ENCODE measurements around the gene TMEM170A.
"Not testable (repeated sequence)": the region's sequence is repeated elsewhere in the genome, so short reads cannot be mapped to it uniquely, and the experiment has no call there.

TMEM170A gene

GRCh38 chr16:75460446-75460845, 4.0 kb downstream of the TMEM170A start:
- Histone ChIP-seq H3K27me3 (ENCODE audit: low read depth, low read length) (no peaks in the 10 kb centered on the region), H3K36me3 (ENCODE audit: control insufficient read depth in 1 of 2, insufficient read depth in 2 of 2, low read length in 2 of 2) (peaks cover 0 to 3% of the 10 kb centered on the region in 2 donors), H3K9me3 (ENCODE audit: control insufficient read depth in 1 of 2, low read length in 2 of 2) (no peaks in the 10 kb centered on the region), H3K4me1 (ENCODE audit: control insufficient read depth in 1 of 2, insufficient read depth in 2 of 2, low read length in 2 of 2) (peaks cover 15 to 19% of the 10 kb centered on the region in 2 donors), H3K4me3 (ENCODE audit: low read depth in 1 of 2, low read length in 2 of 2) (no peak overlapping the region), H3K27ac (ENCODE audit: low read length) (no peak overlapping the region)

GRCh38 chr16:75459691-75460090, 4.8 kb downstream of the TMEM170A start:
- H3K4me1 ChIP-seq (ENCODE audit: control insufficient read depth in 1 of 2, insufficient read depth in 2 of 2, low read length in 2 of 2), result peaks cover 15 to 19% of the 10 kb centered on the region in 2 donors
- H3K9me3 ChIP-seq (ENCODE audit: control insufficient read depth in 1 of 2, low read length in 2 of 2), result no peaks in the 10 kb centered on the region
- H3K27ac ChIP-seq (ENCODE audit: low read length), result no peak overlapping the region
- no peak overlapping the region for H3K4me3 ChIP-seq (ENCODE audit: low read depth in 1 of 2, low read length in 2 of 2)
- H3K27me3 ChIP-seq (ENCODE audit: low read depth, low read length), result no peaks in the 10 kb centered on the region
- peaks cover 0 to 3% of the 10 kb centered on the region in 2 donors for H3K36me3 ChIP-seq (ENCODE audit: control insufficient read depth in 1 of 2, insufficient read depth in 2 of 2, low read length in 2 of 2)

- Histone ChIP-seq H3K36me3 (ENCODE audit: control insufficient read depth in 1 of 2, insufficient read depth in 2 of 2, low read length in 2 of 2) (no peaks in the 10 kb centered on the region), H3K9me3 (ENCODE audit: control insufficient read depth in 1 of 2, low read length in 2 of 2) (no peaks in the 10 kb centered on the region), H3K27me3 (ENCODE audit: low read depth, low read length) (no peaks in the 10 kb centered on the region), H3K4me1 (ENCODE audit: control insufficient read depth in 1 of 2, insufficient read depth in 2 of 2, low read length in 2 of 2) (peaks cover 16 to 17% of the 10 kb centered on the region in 2 donors), H3K27ac (ENCODE audit: low read length) (no peak overlapping the region), H3K4me3 (ENCODE audit: low read depth in 1 of 2, low read length in 2 of 2) (no peak overlapping the region)
Measured at GRCh38 chr16:75458439-75458838, 6.0 kb downstream of the TMEM170A start.

GRCh38 chr16:75458029-75458428, 6.5 kb downstream of the TMEM170A start:
- Histone ChIP-seq H3K9me3 (ENCODE audit: control insufficient read depth in 1 of 2, low read length in 2 of 2) (no peaks in the 10 kb centered on the region), H3K27me3 (ENCODE audit: low read depth, low read length) (no peaks in the 10 kb centered on the region), H3K4me1 (ENCODE audit: control insufficient read depth in 1 of 2, insufficient read depth in 2 of 2, low read length in 2 of 2) (peaks cover 13 to 18% of the 10 kb centered on the region in 2 donors), H3K27ac (ENCODE audit: low read length) (no peak overlapping the region), H3K36me3 (ENCODE audit: control insufficient read depth in 1 of 2, insufficient read depth in 2 of 2, low read length in 2 of 2) (no peaks in the 10 kb centered on the region), H3K4me3 (ENCODE audit: low read depth in 1 of 2, low read length in 2 of 2) (no peak overlapping the region)

- H3K27me3 ChIP-seq (ENCODE audit: low read depth, low read length), result no peaks in the 10 kb centered on the region
- no peaks in the 10 kb centered on the region for H3K9me3 ChIP-seq (ENCODE audit: control insufficient read depth in 1 of 2, low read length in 2 of 2)
- no peak overlapping the region for H3K4me3 ChIP-seq (ENCODE audit: low read depth in 1 of 2, low read length in 2 of 2)
- no peak overlapping the region for H3K27ac ChIP-seq (ENCODE audit: low read length)
- H3K4me1 ChIP-seq (ENCODE audit: control insufficient read depth in 1 of 2, insufficient read depth in 2 of 2, low read length in 2 of 2), result peaks cover 8 to 14% of the 10 kb centered on the region in 2 donors
- H3K36me3 ChIP-seq (ENCODE audit: control insufficient read depth in 1 of 2, insufficient read depth in 2 of 2, low read length in 2 of 2), result no peaks in the 10 kb centered on the region
Measured at GRCh38 chr16:75457485-75458021, 6.9 kb downstream of the TMEM170A start.

- H3K27ac ChIP-seq (ENCODE audit: low read length), result no peak overlapping the region
- no peaks in the 10 kb centered on the region for H3K27me3 ChIP-seq (ENCODE audit: low read depth, low read length)
- H3K9me3 ChIP-seq (ENCODE audit: control insufficient read depth in 1 of 2, low read length in 2 of 2), result no peaks in the 10 kb centered on the region
- H3K36me3 ChIP-seq (ENCODE audit: control insufficient read depth in 1 of 2, insufficient read depth in 2 of 2, low read length in 2 of 2), result no peaks in the 10 kb centered on the region
- no peak overlapping the region for H3K4me3 ChIP-seq (ENCODE audit: low read depth in 1 of 2, low read length in 2 of 2)
- H3K4me1 ChIP-seq (ENCODE audit: control insufficient read depth in 1 of 2, insufficient read depth in 2 of 2, low read length in 2 of 2), result peaks cover 8 to 12% of the 10 kb centered on the region in 2 donors
Measured at GRCh38 chr16:75456971-75457370, 7.5 kb downstream of the TMEM170A start.

GRCh38 chr16:75456486-75456885, 8.0 kb downstream of the TMEM170A start:
- H3K27me3 ChIP-seq (ENCODE audit: low read depth, low read length); H3K36me3 ChIP-seq (ENCODE audit: control insufficient read depth in 1 of 2, insufficient read depth in 2 of 2, low read length in 2 of 2); H3K27ac ChIP-seq (ENCODE audit: low read length); H3K4me3 ChIP-seq (ENCODE audit: low read depth in 1 of 2, low read length in 2 of 2); H3K9me3 ChIP-seq (ENCODE audit: control insufficient read depth in 1 of 2, low read length in 2 of 2): not testable (repeated sequence)
- H3K4me1 ChIP-seq (ENCODE audit: control insufficient read depth in 1 of 2, insufficient read depth in 2 of 2, low read length in 2 of 2), result peaks cover 8 to 10% of the 10 kb centered on the region in 2 donors

GRCh38 chr16:75455677-75456076, 8.8 kb downstream of the TMEM170A start:
- no peak overlapping the region for H3K27ac ChIP-seq (ENCODE audit: low read length)
- H3K4me1 ChIP-seq (ENCODE audit: control insufficient read depth in 1 of 2, insufficient read depth in 2 of 2, low read length in 2 of 2), result peaks cover 5 to 8% of the 10 kb centered on the region in 2 donors

GRCh38 chr16:75452464-75453190, 11.9 kb downstream of the TMEM170A start:
- Histone ChIP-seq H3K4me3 (ENCODE audit: low read depth in 1 of 2, low read length in 2 of 2) (no peak overlapping the region), H3K27ac (ENCODE audit: low read length) (no peak overlapping the region), H3K9me3 (ENCODE audit: control insufficient read depth in 1 of 2, low read length in 2 of 2) (no peaks in the 10 kb centered on the region), H3K4me1 (ENCODE audit: control insufficient read depth in 1 of 2, insufficient read depth in 2 of 2, low read length in 2 of 2) (peaks cover 0 to 3% of the 10 kb centered on the region in 2 donors), H3K36me3 (ENCODE audit: control insufficient read depth in 1 of 2, insufficient read depth in 2 of 2, low read length in 2 of 2) (peaks cover 11 to 20% of the 10 kb centered on the region in 2 donors), H3K27me3 (ENCODE audit: low read depth, low read length) (no peaks in the 10 kb centered on the region)

More at GRCh38 chr16:75455677-75456076, 8.8 kb downstream of the TMEM170A start:
- Histone ChIP-seq H3K27me3 (ENCODE audit: low read depth, low read length) (no peaks in the 10 kb centered on the region), H3K4me3 (ENCODE audit: low read depth in 1 of 2, low read length in 2 of 2) (no peak overlapping the region), H3K9me3 (ENCODE audit: control insufficient read depth in 1 of 2, low read length in 2 of 2) (no peaks in the 10 kb centered on the region), H3K36me3 (ENCODE audit: control insufficient read depth in 1 of 2, insufficient read depth in 2 of 2, low read length in 2 of 2) (peaks cover 4 to 9% of the 10 kb centered on the region in 2 donors)

- Histone ChIP-seq H3K36me3 (ENCODE audit: control insufficient read depth in 1 of 2, insufficient read depth in 2 of 2, low read length in 2 of 2) (peaks cover 18% of the 10 kb centered on the region in 2 donors), H3K27ac (ENCODE audit: low read length) (no peak overlapping the region)
Measured at GRCh38 chr16:75446416-75446815, 18.1 kb downstream of the TMEM170A start.

GRCh38 chr16:75445298-75445697, 19.2 kb downstream of the TMEM170A start:
- no peaks in the 10 kb centered on the region for H3K4me1 ChIP-seq (ENCODE audit: control insufficient read depth in 1 of 2, insufficient read depth in 2 of 2, low read length in 2 of 2)
- no peak overlapping the region for H3K27ac ChIP-seq (ENCODE audit: low read length)
- no peaks in the 10 kb centered on the region for H3K9me3 ChIP-seq (ENCODE audit: control insufficient read depth in 1 of 2, low read length in 2 of 2)
- H3K4me3 ChIP-seq (ENCODE audit: low read depth in 1 of 2, low read length in 2 of 2), result no peak overlapping the region
- H3K36me3 ChIP-seq (ENCODE audit: control insufficient read depth in 1 of 2, insufficient read depth in 2 of 2, low read length in 2 of 2), result peaks cover 7 to 14% of the 10 kb centered on the region in 2 donors
- H3K27me3 ChIP-seq (ENCODE audit: low read depth, low read length), result no peaks in the 10 kb centered on the region

More at GRCh38 chr16:75446416-75446815, 18.1 kb downstream of the TMEM170A start:
- Histone ChIP-seq H3K27me3 (ENCODE audit: low read depth, low read length) (no peaks in the 10 kb centered on the region), H3K9me3 (ENCODE audit: control insufficient read depth in 1 of 2, low read length in 2 of 2) (no peaks in the 10 kb centered on the region), H3K4me3 (ENCODE audit: low read depth in 1 of 2, low read length in 2 of 2) (no peak overlapping the region), H3K4me1 (ENCODE audit: control insufficient read depth in 1 of 2, insufficient read depth in 2 of 2, low read length in 2 of 2) (no peaks in the 10 kb centered on the region)

Measured in muscle layer of duodenum (tissue), 2 donors.